GM18507 (cell line): Measurements from ENCODE around the gene PRKN.

Source experiments
- DNase-seq: peaks from one replicate; pipeline ENCODE4 v3.0.0; 2011; ENCODE audit warnings: low read depth; ENCODE audit not compliant: insufficient read length; ENCODE audit errors: extremely low spot score
- FAIRE-seq: peaks from 2 replicates; lab custom pipeline; 2011; peaks lifted over from hg19 to GRCh38; lab: Jason Lieb, UNC

Gene PRKN

DNA sequence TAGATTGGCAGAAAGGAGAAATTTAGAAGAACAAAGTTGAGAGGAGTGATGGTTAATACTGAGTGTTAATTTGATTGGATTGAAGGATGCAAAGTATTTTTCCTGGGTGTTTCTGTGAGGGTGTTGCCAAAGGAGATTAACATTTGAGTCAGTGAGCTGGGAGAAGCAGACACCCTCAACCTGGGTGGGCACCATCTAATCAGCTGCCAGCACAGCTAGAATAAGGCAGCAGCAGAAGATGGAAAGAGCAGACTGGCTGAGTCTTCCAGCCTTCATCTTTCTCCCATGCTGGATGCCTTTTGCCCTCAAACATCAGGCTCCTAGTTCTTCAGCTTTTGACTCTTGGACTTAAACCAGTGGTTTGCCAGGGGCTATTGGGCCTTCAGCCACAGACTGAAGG, 1016.1 kb downstream of the PRKN start:
- no peak for FAIRE-seq

DNA sequence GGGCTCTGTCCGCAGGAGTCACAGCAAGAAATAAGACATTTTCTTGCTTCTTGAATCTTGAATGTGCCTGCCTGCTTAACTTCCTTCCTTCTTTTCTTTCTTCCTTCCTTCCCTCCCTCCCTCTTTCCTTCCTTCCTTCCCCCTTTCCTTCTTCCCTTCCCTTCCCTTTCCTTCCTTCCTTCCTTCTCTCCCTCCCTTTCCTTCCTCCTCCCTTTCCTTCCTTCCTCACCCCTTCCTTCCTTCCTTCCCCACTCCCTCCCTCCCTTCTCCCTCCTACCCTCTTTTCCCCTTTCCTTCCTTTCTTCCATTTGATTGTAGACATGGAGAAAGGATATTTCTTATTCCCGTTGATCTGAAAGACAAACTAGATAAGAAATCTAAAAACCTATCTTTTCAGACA, 1016.9 kb downstream of the PRKN start:
- FAIRE-seq (no peak), DNase-seq (no peak)

More for the DNA sequence above, 1016.1 kb downstream of the PRKN start:
- DNase-seq, result no peak

DNA sequence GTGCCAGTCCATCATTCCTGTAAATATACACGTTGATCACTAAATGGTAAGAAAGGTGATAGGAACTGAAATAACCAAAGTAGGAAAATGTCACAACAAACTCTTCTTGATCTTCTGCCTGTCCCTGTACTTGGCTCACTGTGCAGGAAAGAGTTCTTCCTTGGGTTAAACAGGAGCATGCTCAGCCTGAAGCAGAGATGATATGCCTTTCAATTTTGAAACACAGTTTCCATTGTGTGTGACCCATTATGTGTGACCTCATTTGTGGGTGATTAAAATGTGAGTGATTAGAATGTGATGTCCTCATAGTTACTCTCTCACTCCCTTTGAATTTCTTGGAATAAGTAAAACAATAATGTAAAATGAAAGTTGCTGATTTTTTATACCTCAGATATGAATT, 1026.5 kb downstream of the PRKN start:
- DNase-seq, result no peak
- FAIRE-seq, result no peak

DNA sequence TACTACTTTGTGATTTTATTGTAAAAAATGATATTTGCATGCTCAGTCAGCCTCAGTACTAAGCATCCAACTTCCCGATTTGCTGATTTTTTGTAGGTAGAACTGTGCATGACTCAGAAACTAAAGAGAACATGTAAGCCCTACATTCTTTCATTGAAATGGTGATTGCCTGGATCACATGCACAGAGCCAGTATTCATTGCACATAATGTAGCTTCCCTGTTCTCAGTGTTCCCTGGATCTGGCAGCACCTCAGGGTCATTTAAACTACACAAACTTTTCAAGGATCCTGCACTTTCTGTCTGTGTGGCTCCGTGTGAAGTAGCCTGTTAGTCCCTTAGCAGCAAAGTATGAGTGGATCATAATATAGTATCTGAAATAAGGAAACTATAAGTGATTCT, 1030.8 kb downstream of the PRKN start:
- FAIRE-seq (no peak), DNase-seq (no peak)

DNA sequence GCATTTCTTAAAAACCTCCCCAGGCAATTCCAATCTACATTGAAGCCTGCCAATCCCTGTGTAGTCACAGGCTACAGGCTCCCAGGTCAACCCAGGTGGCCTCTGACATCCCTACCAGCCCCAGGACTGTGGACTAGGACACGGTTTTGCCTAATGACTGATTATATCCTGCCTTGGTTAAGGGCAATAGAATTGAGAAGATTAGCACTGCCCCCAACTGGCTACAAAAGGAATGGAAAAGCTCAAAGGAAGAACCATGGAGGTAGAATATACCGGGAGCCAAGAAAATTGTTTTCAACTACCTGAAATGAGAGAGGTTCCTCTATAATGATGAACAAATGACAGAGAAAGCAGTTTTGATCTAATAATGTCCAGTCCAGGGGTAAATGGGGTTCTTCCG, 1032.6 kb downstream of the PRKN start:
- DNase-seq, result no peak
- peak; percentile 33 for FAIRE-seq

DNA sequence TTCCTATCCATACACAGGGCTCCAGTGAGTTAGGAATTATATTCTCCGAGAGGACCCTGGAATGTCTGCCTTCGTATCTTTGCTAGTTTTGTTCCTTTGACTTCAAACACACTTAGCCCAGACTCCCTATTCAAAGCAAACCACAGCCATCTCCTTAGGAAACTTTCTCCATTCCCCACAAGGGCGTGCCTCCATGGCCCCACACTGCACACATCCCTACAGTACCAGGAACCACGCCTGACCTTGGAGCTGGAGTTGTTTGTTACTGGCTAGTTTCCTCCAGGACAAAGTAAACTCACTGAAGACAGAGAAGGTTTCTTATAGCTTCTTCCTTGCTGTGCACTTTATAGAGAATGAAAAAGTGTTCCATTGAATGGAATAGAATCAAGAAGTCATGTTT, 1040.9 kb downstream of the PRKN start:
- DNase-seq (no peak), FAIRE-seq (no peak)

DNA sequence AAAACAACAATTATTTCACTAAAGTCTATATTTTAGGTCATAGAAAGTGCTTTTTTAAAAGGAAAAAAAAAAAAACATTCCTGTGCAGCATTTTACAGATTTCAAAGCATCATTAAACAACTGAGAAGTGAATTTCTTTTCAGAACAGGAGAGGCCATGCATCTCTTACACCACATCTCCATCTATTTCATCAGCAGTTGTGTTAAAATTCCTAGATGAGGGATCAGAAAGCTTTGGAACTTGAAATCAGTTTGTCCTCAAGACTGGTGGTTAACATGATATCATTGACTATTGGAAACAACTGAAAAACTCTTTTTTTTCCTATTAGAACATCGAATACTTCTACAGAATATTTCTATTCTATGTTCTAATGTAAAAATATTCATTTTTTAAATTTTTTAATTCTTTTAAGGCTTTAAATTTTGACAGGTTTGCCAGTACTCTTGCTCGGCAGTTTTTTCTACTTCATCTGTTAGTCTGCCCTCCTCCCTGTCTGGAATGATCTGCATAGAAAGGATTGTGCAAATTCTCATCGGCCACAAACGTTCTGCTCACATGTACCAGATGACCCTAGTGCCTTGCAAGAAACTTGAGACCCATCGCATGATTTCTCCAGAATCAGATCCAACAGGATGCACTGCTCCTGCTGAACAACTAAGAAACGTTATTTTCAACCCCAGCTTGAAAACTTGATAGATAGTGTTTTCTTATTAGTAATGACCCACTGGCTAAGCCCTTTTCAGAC, 1042.7 kb downstream of the PRKN start:
- FAIRE-seq, result no peak
- DNase-seq, result no peak

DNA sequence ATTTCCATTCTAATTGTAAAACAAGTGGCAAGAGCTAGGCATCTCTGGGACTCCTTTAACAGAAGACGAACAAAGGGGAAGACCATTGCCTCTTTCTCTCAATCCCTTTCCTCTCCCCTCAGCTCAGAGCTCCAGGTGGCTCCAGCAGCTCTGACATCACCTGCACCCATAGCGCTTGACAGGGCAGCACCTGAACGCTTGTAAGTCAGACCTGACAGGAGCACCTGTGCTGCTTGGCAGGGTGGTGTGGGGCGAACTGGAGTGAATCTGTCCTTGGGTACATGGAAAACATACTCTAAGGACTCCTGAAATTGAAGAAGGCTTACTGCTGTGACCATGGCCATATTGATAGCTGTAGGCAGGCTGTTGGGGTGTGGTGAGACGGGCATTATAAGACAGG, 1044.2 kb downstream of the PRKN start:
- DNase-seq (no peak), FAIRE-seq (no peak)

DNA sequence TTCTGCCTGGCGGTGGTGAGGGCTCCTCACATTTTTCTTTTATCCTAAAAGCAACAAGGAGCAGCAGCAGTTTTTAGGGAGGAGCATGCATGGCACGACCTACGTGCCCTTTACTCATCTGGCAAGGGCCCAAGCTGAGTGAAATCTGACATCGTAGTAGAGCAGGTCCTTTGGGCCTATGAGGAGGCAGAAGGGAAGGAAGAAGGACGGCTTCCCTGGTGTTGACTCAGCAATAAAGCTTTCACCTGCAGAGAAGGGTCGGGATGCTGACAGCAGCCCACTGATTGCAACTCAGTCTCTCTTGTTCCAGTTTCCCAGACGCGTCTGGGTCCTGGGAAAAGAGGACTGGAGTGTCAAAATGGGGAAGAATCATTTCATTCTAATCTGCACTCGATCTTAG, 1044.6 kb downstream of the PRKN start:
- FAIRE-seq, result no peak
- no peak for DNase-seq

DNA sequence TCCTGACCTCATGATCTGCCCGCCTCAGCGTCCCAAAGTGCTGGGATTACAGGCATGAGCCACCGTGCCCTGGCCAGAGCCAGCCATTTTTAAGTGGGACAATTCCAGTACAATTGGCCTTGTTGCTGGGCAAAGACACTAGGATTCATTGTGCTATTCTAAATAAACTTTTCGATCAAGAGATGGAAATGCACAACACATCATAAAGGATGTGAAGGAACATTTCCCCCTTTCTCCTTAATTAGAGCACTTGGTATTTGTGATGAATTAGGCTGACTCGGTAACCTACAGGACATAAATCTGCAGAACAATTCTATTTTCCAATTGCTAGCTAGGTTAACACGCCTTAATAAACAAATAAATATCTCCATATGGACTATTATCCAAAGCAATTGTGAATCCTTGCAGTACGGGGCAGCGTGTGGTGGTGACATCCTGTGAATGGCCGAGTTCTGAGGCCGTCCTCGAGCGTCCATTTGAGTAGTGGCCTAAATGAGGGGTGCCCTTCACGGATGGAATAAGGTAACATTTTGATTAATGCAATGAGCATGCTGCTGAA, 1047.5 kb downstream of the PRKN start:
- FAIRE-seq (no peak), DNase-seq (no peak)

DNA sequence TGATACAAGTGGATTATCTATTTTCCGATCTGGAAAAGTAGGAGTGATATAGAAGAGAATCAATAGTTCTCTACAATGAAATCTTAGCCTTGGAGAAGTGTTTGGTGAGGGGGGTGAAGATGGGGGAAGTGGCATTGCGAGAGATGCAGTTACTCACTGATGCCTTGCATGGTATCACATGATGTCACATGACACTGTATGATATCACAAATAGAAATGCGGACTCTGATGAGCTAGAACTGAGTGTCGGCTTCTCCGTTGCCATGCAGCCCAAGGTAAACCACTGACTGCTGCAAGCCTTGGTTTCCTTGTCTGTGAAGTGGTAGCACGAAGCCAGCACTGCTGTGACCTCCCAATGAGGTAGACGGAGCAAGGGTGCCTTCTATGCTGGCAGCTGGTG, 1050.4 kb downstream of the PRKN start:
- DNase-seq (no peak), FAIRE-seq (no peak)

DNA sequence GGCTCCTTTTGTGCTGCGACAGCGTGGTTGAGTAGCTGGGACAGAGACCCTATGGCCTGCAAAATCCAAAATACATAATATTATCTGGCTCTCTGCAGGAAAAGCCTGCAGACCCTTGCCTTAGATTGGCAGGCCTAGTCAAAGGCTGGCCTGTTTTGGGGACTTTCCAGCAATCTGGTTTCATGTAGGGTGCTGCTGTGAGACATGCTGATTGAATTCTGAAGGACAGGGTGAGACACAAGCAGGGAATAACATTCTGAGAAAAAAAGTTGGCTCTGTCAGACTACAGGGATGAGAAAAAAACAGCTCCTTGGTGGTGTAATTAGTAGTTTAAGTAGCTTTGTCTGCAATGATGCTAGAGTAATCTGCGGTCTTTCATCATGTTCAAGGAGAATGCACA, 1051.0 kb downstream of the PRKN start:
- no peak for FAIRE-seq

DNA sequence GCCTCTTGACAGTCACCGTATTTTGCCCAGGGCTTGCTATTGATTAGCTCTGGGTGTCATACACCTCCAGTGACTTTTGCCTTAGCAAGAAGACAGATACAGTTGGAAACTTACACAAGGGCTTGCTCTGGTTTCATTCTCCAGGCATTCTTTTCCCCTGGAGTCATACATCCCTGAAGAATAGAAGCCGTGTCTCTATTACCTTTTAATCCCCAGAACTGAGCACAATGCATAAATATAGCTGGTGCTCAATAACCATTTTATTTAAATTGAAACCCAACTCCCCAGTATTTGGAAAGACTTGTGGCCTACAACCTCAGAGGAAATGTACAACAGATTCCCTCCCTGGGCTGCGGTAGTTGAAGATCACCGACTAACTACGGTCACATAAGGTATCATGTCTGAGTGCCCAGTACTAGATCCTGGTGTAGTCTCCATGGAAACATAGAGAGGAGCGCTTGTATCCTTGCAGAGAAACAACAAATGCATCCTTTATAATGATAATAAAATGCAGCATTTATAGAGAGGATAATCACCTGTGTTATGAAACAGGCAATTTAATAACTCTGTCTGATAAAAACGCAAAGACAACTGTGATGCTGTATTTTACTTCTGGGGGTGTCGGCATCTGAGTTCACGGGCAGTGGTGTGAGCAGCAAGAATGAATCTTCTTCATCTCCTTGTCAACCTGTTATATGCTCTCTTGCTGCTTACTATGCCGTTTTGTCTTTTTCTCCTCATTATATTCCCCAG, 1052.5 kb downstream of the PRKN start:
- DNase-seq (no peak), FAIRE-seq (no peak)

More for the DNA sequence above, 1051.0 kb downstream of the PRKN start:
- no peak for DNase-seq

DNA sequence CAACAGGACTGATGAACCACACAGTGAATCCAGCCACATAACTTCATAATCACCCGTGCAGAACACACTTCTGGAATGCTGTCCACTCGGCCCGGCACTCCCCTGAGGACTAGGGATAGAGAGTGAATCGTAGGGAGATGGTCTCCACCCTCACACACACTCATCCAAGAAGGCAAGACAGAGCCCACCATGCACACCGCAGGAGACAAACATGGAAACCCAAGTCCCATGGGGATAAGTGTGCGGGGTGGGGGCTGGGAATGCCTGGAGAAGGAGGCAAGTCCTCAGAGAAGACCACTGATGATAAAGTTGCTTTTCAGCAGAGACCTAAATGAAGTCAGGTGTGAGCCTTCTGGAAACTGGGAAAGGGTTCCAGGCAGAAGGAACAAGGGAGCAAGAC, 1054.5 kb downstream of the PRKN start:
- DNase-seq (no peak), FAIRE-seq (no peak)

DNA sequence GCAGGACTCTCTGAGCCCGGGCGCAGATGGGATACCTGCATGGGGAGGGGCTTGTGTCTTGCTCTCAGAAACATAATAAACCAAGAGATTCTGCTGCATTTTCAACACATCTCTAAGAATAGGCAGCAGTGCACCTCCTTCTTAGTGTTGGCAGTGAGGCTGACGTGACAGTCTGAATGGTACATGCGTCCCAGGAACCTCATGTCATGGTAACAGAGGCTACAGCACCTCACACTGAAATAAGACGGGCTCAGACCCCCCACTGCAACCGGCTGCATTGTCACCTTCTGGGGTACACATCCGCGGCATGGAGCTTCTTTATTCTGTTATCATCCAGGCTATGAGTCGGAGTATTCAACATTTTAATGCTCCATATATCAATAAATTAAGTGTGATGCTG, 1056.4 kb downstream of the PRKN start:
- DNase-seq (no peak), FAIRE-seq (no peak)

DNA sequence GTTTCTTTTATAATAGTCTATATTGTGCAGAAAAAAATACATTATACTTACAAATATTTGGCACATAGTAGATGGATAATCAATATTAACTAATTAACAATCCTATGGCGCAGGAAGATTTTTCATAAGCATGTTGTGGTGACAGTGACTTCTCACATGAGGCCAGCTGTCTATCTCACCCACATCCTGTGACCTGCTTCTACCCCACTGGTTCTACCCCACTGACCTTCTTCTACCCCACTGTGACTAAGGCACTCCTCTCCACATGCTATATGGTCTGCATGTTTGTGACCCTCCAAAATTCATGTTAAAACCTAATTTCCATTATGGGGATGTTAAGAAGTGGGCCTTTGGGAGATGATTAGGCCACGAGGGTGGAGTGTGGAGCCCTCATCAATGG, 1058.9 kb downstream of the PRKN start:
- DNase-seq, result no peak
- FAIRE-seq, result no peak

DNA sequence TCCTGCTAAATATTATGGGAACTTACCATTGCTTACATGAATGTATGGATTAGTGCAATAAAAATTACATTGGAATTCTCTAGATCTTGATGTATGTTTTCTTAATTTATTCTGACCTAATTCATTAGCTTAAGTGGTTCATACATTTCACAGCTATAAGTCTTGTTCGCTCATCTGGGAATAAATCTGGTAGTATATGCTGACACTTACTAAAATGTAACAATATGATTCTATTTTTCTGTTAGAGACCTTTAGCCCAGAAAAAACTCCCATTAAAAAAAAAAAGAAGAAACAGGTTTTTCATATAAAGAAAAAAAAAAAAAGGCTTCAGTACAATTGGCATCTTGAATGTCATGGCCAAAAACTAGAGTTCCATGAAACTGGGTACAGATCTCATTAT, 1059.6 kb downstream of the PRKN start:
- no peak for DNase-seq
- FAIRE-seq, result no peak

DNA sequence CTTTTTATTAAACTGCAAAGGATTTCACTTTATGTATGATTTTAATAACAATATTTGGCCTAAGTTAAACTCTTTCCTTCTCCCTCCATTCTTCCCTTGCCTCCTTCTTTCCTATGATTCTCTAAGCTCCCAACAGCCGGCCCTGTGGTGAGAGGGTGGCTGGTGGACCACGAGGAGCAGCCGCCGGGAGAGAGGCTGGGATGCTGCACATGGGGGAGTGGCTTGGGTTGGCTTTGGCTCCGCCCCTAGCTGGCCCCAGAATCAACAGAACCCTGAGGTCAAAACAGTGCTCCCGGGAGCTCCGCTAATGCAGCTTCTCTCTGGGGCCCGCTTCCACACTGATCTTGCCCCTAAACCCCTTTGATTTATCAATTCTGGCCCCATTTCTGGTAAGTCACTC, 1063.9 kb downstream of the PRKN start:
- DNase-seq (no peak), FAIRE-seq (no peak)

DNA sequence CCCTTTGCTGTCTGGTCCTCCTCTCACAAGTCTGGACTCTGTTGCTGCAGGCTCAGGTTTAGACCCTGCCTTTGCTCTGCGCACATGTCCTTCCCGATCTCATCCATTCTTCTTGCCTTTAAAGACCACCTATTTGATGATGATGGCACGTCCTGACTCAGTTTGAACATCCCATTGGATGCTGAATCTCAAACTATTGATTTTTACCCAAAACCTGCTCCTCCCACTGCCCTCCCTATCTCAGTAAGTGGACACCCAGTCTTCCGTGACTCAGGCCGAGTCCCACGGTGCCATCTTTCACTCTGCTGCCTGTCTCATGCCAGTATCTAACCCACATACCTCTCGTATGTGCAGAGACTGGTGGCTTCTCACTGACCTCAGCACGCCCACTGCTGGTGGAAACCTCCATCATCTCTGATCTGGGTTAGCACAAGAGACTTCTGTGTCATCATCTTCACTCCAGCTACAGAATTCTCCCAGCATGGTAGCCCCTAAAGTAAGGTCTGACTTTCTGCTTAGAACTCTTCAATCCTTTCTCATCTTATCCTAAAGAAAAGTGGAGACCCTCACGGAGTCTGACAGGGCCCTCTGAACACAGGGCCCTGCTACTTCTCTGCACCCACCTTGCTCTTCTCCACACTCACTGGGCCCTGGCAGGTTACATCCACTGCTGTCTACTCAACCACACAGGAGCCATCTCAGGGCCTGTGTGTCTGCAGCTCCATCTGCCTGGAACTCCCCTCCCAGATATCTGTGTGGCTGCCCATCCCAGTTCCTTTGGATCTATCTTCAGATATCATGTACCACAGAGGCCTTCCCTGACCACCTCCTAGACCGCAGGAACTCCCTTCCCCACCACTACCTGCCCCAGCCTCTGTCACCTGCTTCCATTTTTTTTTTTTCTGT, 1066.6 kb downstream of the PRKN start:
- DNase-seq (no peak), FAIRE-seq (no peak)

DNA sequence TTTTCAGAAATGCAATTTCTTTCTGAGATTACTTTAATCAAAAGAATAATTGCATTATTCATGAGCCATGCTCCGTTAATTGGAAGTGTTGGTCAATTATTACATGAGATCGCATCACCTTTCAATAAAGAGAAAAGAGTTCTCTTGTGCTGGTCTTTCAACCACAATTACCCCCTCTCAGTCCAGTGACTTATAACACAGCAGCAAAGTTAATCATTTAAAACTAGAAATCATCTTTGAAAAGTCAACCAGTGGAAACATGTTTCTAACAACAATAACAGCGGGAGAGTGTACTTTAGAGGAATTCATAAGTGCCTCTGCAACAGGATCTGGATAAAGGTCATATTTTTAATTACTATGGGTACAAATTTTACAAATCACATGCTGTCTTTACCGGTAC, 1069.4 kb downstream of the PRKN start:
- DNase-seq (no peak), FAIRE-seq (no peak)
